Measurements from ENCODE around the gene SLC6A18.

The SLC6A18 gene

GRCh38 chr5:1203311-1203967 lies 21.7 kb upstream of the SLC6A18 start:
- DNase-seq (ENCODE audit: low read depth) = no peak
- no peak overlapping the region for H3K4me3 ChIP-seq (ENCODE audit: control insufficient read depth, low read depth, low read length)
- TF ChIP-seq CTCF (IDR thresholded peaks at IDR 0.05; ENCODE audit: control insufficient read depth, insufficient read depth, low read depth, low read length, missing control alignments) = no peak

GRCh38 chr5:1203968-1204692 lies 21.1 kb upstream of the SLC6A18 start:
- H3K4me3 ChIP-seq (ENCODE audit: control insufficient read depth, low read depth, low read length) = no peak overlapping the region
- TF ChIP-seq CTCF (IDR thresholded peaks at IDR 0.05; ENCODE audit: control insufficient read depth, insufficient read depth, low read depth, low read length, missing control alignments) = no peak

GRCh38 chr5:1204693-1205242 lies 20.4 kb upstream of the SLC6A18 start:
- no peak overlapping the region for H3K4me3 ChIP-seq (ENCODE audit: control insufficient read depth, low read depth, low read length)
- TF ChIP-seq CTCF (IDR thresholded peaks at IDR 0.05; ENCODE audit: control insufficient read depth, insufficient read depth, low read depth, low read length, missing control alignments) = peak; percentile 25
- no peak for DNase-seq (ENCODE audit: low read depth)

More at GRCh38 chr5:1203968-1204692, 21.1 kb upstream of the SLC6A18 start:
- no peak for DNase-seq (ENCODE audit: low read depth)

GRCh38 chr5:1205255-1206180 lies 19.7 kb upstream of the SLC6A18 start:
- no peak for DNase-seq (ENCODE audit: low read depth)
- H3K4me3 ChIP-seq (ENCODE audit: control insufficient read depth, low read depth, low read length) = no peak overlapping the region
- TF ChIP-seq CTCF (IDR thresholded peaks at IDR 0.05; ENCODE audit: control insufficient read depth, insufficient read depth, low read depth, low read length, missing control alignments) = no peak

GRCh38 chr5:1206521-1207412 lies 18.4 kb upstream of the SLC6A18 start:
- TF ChIP-seq CTCF (IDR thresholded peaks at IDR 0.05; ENCODE audit: control insufficient read depth, insufficient read depth, low read depth, low read length, missing control alignments) = no peak
- H3K4me3 ChIP-seq (ENCODE audit: control insufficient read depth, low read depth, low read length) = no peak overlapping the region
- DNase-seq (ENCODE audit: low read depth) = no peak
